KG1 (cell line): ENCODE data around the gene C1QTNF1.

Experiments
- DNase-seq: peaks from one replicate; lab custom pipeline; 2025; lab: John Stamatoyannopoulos, UW

The C1QTNF1 gene

GRCh38 chr17:79094261-79094660 lies 70.3 kb downstream of the C1QTNF1 start:
- no peak for DNase-seq

- DNase-seq = no peak
Measured at GRCh38 chr17:79095345-79096055, 71.5 kb downstream of the C1QTNF1 start.

GRCh38 chr17:79096477-79096876 lies 72.5 kb downstream of the C1QTNF1 start:
- DNase-seq = no peak

- DNase-seq = no peak
Measured at GRCh38 chr17:79097226-79098055, 73.5 kb downstream of the C1QTNF1 start.

GRCh38 chr17:79098282-79098867 lies 74.4 kb downstream of the C1QTNF1 start:
- no peak for DNase-seq
